NK-92 treated with Interleukin-12 subunit alpha and Interleukin-12 subunit beta, amount 100 ng/mL, for 24 hours (cell line): ENCODE data around the gene RNF41.

ENCODE experiments used
- DNase-seq: peaks from one replicate; lab custom pipeline; 2025; lab: John Stamatoyannopoulos, UW

RNF41 gene

GRCh38 chr12:56152756-56153677, 68.7 kb downstream of the RNF41 start:
- no peak for DNase-seq
